Cardiac fibroblast (primary cell): ENCODE data around the gene BICD2.
A peak's percentile ranks its signal among the peaks of the same experiment; 100 is the strongest.
"Not testable (repeated sequence)": the region's sequence is repeated elsewhere in the genome, so short reads cannot be mapped to it uniquely, and the experiment has no call there.

Source experiments
- DNase-seq, 2 donors: peaks; one replicate each; pipeline versions ENCODE4 v3.0.0 to v3.0.0-alpha.2; 2010; ENCODE audit warnings: low read depth in 2 of 2
- H3K4me3 ChIP-seq, 2 donors: replicated peaks in 1 of 2; 1 replicate in 1 of 2; 2 replicates in 1 of 2; pipeline ENCODE4 v1.5.1; 2011; ENCODE audit warnings: low read depth in 2 of 2, low read length in 2 of 2, mild to moderate bottlenecking in 2 of 2, moderate library complexity in 1 of 2
- CTCF ChIP-seq: IDR thresholded peaks from one replicate; pipeline ENCODE4 v1.5.1; 2011; ENCODE audit warnings: low read depth, mild to moderate bottlenecking, low read length, inconsistent platforms

BICD2 gene

GRCh38 chr9:92798358-92798757 is 33.7 kb upstream of the BICD2 start:
- no peak for TF ChIP-seq CTCF
- DNase-seq, result no peak
- no peak overlapping the region for H3K4me3 ChIP-seq

- not testable (repeated sequence) for DNase-seq, H3K4me3 ChIP-seq
Observed at GRCh38 chr9:92796337-92796804, 31.7 kb upstream of the BICD2 start.

GRCh38 chr9:92795598-92796336 is 31.1 kb upstream of the BICD2 start:
- TF ChIP-seq CTCF, result no peak
- no peak overlapping the region for H3K4me3 ChIP-seq
- no peak for DNase-seq

GRCh38 chr9:92795000-92795399 is 30.4 kb upstream of the BICD2 start:
- no peak for TF ChIP-seq CTCF
- DNase-seq, result peak in 1 of 2 donors; percentile 14
- no peak overlapping the region for H3K4me3 ChIP-seq

- H3K4me3 ChIP-seq, result no peak overlapping the region
- no peak for DNase-seq
- TF ChIP-seq CTCF, result no peak
Observed at GRCh38 chr9:92794426-92794825, 29.8 kb upstream of the BICD2 start.

- TF ChIP-seq CTCF, result peak; percentile 81
- H3K4me3 ChIP-seq, result no peak overlapping the region
- DNase-seq, result peak; percentile 84
Observed at GRCh38 chr9:92790542-92791527, 26.2 kb upstream of the BICD2 start.

- no peak overlapping the region for H3K4me3 ChIP-seq
- no peak for TF ChIP-seq CTCF
- DNase-seq, result no peak
Observed at GRCh38 chr9:92786298-92786697, 21.7 kb upstream of the BICD2 start.
